Measurements from ENCODE around the gene TRIM40.
"Not testable (repeated sequence)": the region's sequence is repeated elsewhere in the genome, so short reads cannot be mapped to it uniquely, and the experiment has no call there.

TRIM40 gene

DNA sequence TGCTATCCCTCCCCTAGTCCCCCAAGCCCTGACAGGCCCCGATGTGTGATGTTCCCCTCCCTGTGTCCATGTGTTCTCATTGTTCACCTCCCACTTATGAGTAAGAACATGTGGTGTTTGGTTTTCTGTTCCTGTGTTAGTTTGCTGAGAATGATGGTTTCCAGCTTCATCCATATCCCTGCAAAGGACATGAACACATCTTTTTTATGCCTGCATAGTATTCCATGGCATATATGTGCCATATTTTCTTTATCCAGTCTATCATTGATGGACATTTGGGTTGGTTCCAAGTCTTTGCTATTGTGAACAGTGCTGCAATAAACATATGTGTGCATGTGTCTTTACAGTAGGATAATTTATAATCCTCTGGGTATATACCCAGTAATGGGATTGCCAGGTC, 29.3 kb downstream of the TRIM40 start:
- not testable (repeated sequence) for FAIRE-seq

DNA sequence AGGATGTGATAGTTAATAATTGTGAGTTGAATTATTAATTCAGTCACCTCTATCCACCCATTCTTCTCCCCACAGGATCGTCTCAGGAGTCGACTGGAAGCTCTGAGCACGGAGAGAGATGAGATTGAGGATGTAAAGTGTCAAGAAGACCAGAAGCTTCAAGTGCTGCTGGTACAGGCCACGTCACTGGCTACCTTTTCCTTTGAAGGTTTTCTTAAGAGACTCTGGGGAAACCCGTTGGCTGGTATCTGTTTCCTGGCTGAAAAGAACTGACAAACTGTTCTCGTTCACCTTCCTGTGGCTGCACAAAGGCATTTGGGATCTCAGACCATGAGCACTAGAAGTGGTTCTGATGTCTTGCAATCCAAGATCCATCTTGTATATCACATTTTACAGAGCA, 31.2 kb downstream of the TRIM40 start:
- no peak for FAIRE-seq

GRCh38 chr6:30168741-30169140, 32.8 kb downstream of the TRIM40 start:
- FAIRE-seq, result no peak

DNA sequence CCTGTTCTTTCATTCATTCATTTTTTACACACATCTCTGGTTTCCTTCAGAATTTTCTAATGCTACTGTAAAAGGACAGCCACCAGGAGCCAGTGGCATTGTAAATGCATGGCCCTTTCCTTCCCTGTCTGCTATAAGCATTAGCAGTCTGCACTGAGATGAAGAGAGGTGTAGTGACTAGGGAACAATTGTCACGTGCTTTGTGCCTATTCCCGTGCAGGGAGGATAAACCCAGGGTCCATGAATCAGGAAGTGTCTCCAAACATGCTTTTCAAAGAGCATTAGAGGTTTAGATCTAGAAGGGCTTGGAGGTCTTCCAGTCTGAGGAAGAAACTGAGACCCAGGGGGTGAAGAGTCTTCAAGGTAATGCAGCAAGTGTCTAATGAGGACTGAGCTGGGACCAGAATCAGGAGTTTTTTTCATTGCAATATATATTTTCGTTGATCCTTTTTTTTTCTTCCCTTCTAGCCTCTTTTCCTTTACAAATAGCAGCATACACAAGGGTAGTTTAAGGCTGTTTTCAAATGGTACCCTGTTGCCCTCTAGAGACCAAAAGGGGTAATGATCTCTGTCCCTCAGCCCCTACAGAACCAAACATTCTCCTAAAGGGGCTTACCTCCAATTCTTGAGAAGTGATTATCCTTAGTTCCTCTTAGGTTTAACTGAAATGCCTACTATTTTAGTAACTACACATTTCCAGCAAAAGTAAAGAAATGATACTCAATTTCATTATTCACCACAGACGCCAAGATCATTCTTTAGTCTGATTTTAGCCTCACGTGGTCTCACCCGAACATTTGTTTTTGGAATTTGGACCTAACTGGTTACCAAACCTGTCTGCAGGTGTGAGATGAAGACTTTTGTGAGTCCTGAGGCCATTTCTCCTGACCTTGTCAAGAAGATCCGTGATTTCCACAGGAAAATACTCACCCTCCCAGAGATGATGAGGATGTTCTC, 34.0 kb downstream of the TRIM40 start:
- peak; percentile 79 for FAIRE-seq

DNA sequence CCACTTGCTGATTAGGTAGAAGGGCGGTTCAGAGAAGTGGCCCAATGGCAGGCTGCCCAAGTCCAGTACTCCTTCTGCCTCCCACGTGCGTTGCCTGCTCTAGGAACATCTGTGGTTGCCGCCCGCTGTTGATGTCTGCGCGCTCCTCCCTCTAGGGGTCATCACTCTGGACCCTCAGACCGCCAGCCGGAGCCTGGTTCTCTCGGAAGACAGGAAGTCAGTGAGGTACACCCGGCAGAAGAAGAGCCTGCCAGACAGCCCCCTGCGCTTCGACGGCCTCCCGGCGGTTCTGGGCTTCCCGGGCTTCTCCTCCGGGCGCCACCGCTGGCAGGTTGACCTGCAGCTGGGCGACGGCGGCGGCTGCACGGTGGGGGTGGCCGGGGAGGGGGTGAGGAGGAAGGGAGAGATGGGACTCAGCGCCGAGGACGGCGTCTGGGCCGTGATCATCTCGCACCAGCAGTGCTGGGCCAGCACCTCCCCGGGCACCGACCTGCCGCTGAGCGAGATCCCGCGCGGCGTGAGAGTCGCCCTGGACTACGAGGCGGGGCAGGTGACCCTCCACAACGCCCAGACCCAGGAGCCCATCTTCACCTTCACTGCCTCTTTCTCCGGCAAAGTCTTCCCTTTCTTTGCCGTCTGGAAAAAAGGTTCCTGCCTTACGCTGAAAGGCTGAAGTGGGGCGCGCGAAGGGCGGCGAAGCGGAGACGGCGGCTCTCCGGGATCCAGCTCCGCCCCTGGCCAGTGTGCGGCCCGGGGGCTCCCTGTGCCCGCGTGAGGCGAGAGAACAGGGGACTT, 35.9 kb downstream of the TRIM40 start:
- no peak for FAIRE-seq

DNA sequence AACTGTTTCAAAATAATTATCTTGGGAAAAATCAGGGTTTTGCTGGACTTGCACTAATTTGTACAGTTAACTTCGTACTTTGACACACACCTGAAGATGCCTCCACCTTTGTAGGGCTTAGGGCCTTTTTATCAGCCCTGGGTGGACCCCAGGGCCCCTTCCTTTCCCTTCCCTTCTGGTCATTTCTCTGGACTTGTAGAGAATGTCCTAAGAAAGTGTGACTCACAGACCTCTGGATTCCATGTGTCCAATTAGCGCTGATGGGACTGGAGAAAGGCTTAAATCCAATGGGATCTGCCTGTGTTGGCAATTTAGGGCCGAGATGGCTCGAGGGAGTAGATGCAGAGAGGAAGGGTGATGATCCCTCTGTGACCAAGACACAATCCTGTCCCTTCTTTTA, 36.7 kb downstream of the TRIM40 start:
- FAIRE-seq, result no peak

DNA sequence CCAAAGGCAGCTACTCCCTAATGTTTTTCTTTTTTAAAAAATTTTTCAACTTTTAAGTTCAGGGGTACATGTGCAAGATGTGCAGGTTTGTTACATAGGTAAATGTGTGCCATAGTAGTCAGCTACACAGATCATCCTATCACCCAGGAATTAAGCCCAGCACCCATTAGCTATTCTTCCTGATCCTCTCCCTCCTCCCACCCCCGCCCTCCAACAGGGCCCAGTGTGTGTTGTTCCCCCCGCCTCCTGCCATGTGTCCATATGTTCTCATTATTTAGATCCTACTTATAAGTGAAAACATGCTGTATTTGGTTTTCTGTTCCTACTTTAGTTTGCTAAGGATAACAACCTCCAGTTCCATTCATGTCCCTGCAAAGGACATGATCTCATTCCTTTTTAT, 39.8 kb downstream of the TRIM40 start:
- FAIRE-seq, result no peak

DNA sequence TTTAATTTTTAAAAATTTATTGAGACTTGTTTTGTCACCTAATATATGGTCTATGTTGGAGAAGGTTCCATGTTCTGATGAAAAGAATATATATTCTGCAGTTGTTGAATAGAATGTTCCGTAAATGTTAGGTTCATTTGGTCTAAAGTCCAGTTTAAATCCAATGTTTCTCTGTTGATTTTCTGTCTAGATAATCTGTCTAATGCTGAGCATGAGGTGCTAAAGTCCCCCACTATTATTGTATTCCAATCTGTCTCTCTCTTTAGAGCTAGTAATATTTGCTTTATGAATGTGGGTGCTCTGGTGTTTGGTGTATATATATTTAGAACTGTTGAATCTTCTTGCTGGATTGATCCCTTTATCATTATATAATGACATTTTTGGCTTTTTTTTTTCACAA, 42.9 kb downstream of the TRIM40 start:
- FAIRE-seq, result no peak

DNA sequence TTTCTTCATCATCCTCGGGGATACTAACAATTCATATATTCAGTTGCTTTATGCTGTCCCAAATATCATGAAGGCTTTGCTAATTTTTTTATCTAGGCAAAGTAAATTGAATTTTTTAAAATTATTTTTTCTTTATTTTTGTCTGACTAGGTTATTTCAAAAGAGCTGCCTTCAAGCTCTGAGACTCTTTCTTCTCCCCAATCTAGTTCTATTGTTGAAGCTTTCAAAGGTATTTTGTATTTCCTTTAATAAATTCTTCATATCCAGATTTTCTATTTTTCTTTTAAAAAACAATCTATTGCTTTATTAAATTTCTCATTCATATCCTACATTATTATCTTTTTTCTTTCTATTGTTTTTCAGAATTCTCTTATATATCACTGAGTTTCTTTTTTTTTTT, 44.2 kb downstream of the TRIM40 start:
- no peak for FAIRE-seq

- FAIRE-seq, result no peak
Measured at GRCh38 chr6:30184417-30185031, 48.6 kb downstream of the TRIM40 start.

DNA sequence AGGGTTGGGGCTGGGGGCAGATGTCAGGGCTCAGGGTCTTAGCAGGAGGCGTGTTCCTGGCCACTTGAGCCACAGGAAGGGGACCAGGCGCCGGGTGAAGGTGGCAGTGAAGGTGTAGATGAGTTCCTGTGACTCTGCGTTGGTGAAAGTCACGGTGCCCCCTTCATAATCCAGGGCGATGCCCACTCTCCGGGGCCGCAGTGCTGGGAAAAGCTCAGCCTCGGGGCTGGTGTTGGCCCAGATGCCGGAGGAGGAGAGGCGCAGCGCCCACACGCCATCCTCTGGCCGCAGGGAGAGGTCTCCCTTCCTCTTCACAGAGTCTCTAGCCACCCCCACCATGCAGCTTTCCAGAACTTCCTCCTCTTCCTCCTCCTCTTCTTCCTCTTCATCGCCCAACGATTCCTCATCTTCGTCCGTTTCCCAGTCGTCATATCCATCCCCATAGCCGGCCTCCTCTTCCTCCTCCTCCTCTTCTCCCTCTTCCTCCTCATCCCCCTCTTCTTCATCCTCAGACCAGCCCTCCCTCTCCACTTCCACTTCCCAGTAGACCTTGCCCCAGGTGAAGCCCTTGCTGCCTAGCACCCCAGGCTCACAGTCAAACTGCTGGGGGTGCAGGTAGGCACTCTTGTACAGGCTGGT, 50.0 kb downstream of the TRIM40 start:
- no peak for FAIRE-seq

DNA sequence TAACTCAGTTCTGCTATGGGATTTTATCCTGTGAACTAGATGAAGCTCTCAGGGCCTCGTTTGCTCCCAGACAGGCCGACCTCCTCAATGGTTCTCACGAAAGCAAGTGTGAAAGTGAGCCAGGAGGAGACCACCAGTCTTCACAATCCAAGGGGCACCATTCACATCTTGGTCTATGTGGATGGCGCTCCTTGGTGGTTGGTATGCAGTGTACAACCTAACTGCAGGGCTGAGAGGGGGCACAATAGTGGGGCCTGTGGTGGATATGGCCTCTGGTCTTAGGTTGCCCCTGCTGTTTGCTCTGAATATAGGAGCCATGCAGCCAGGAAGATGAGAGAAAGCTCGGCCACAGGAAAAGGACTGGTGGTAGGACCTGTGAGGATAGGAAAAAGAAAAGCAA, 52.6 kb downstream of the TRIM40 start:
- no peak for FAIRE-seq

- FAIRE-seq, result no peak
Measured at GRCh38 chr6:30192076-30192475, 56.1 kb downstream of the TRIM40 start.

DNA sequence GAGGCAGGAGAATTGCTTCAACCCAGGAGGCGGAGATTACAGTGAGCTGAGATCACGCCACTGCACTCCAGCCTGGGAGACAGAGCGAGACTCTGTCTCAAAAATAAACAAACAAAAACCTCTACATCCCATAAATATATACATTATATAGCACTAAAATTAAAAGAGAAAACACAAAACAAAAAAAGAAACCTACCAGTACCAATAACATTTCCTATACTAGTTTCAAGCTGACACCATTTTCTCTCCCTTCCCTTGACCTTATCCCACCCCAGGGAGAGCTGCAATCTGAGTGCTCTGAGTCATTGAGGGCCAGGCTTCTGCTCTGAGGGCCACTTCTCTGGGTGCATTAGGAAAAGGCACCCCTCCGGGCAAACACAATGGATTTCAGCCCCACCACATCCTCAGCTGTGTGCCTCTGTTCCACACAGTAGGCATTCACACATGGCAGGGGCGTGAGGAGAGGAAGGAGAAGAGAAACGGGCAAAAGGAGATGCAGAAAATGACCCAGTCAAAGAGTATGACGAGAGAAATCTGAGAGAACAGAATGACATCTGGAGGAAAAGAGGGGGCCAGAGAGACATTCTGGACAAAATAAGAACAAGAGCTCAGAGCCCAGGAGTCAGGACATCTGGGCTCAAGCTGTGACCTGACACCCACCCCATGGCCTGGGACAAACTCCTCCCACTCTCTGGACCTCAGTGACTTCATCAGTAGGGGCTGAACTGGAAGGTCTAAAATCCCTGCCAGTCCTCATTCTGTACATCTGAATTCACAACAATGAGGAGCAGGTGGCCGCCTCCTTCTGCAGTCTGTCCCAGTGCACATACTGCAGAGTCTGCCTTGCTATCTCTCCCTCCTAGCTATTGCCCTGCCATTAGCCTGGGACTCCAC, 59.1 kb downstream of the TRIM40 start:
- no peak for FAIRE-seq

GRCh38 chr6:30195951-30196350, 60.0 kb downstream of the TRIM40 start:
- FAIRE-seq, result no peak

DNA sequence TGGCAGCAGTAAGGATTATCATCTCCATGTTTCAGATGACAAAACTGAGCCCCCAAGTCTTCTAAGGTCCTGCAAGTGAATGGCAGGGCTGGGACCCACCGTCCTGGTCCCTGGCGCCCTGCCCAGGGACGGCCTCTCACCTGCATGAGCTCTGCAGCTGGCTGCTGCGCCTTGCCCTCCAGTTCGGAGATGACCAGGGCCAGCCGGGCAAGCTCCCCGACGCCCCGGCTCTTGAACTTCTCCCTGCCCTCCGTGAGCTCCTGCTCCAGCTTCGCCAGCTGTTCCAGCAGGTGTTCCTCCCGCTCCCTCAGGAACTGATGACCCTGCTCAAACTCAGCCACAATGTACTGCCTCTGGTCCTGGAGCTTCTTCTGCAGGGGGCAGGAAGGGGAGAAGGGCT, 60.4 kb downstream of the TRIM40 start:
- FAIRE-seq, result no peak

All from A204.1 (cell line).